Stimulated activated CD4-positive, alpha-beta T cell treated with anti-CD3 and anti-CD28 coated beads, Interleukin-4, amount 100 ng/mL, for 24 hours (primary cell): ENCODE results near the gene KAT2B.

Source experiments
- DNase-seq: peaks from one replicate; pipeline ENCODE4 v3.0.0-alpha.2; 2020

KAT2B gene

GRCh38 chr3:20154078-20154477, 113.8 kb downstream of the KAT2B start:
- no peak for DNase-seq

GRCh38 chr3:20154928-20155327, 114.7 kb downstream of the KAT2B start:
- DNase-seq = no peak

- DNase-seq = no peak
Observed at GRCh38 chr3:20160230-20160629, 120.0 kb downstream of the KAT2B start.

- no peak for DNase-seq
Observed at GRCh38 chr3:20161714-20162113, 121.5 kb downstream of the KAT2B start.

GRCh38 chr3:20173844-20174410, 133.7 kb downstream of the KAT2B start:
- no peak for DNase-seq

- no peak for DNase-seq
Observed at GRCh38 chr3:20181276-20181675, 141.0 kb downstream of the KAT2B start.

- DNase-seq = no peak
Observed at GRCh38 chr3:20182206-20182605, 142.0 kb downstream of the KAT2B start.

- peak; percentile 7 for DNase-seq
Observed at GRCh38 chr3:20185331-20185678, 145.1 kb downstream of the KAT2B start.

- DNase-seq = peak; percentile 100
Observed at GRCh38 chr3:20185679-20186599, 145.7 kb downstream of the KAT2B start, which contains the start of gene SGO1. TSS of gene SGO1 (minus strand) at chr3:20186206. CDS start at chr3:20184027, 2,179 bp downstream.

- DNase-seq = no peak
Observed at GRCh38 chr3:20186600-20187004, 146.4 kb downstream of the KAT2B start.

GRCh38 chr3:20190991-20191390, 150.7 kb downstream of the KAT2B start:
- no peak for DNase-seq

- DNase-seq = no peak
Observed at GRCh38 chr3:20194793-20195460, 154.7 kb downstream of the KAT2B start.

GRCh38 chr3:20197775-20198174, 157.5 kb downstream of the KAT2B start:
- DNase-seq = no peak

- no peak for DNase-seq
Observed at GRCh38 chr3:20201143-20201542, 160.9 kb downstream of the KAT2B start.
